ENCODE data around the gene SLC13A3.

Gene SLC13A3

GRCh38 chr20:46651091-46651962 lies at the start of gene SLC13A3:
Gene SLC13A3 (minus strand): TSS chr20:46651459. CDS start chr20:46651421, 38 bp downstream.
- no peak for DNase-seq (ENCODE audit: low read depth in 3 of 3, low spot score in 1 of 3)

GRCh38 chr20:46701057-46701456 lies 49.8 kb upstream of the SLC13A3 start:
- DNase-seq (ENCODE audit: low read depth in 3 of 3, low spot score in 1 of 3) = no peak

GRCh38 chr20:46700481-46700880 lies 49.2 kb upstream of the SLC13A3 start:
- DNase-seq (ENCODE audit: low read depth in 3 of 3, low spot score in 1 of 3) = no peak

- DNase-seq (ENCODE audit: low read depth in 3 of 3, low spot score in 1 of 3) = no peak
These were observed 48.5 kb upstream of the SLC13A3 start for GRCh38 chr20:46699651-46700359.

- no peak for DNase-seq (ENCODE audit: low read depth in 3 of 3, low spot score in 1 of 3)
These were observed 47.5 kb upstream of the SLC13A3 start for GRCh38 chr20:46698788-46699187.

GRCh38 chr20:46696791-46697279 lies 45.6 kb upstream of the SLC13A3 start:
- DNase-seq (ENCODE audit: low read depth in 3 of 3, low spot score in 1 of 3) = no peak

- no peak for DNase-seq (ENCODE audit: low read depth in 3 of 3, low spot score in 1 of 3)
These were observed 44.6 kb upstream of the SLC13A3 start for GRCh38 chr20:46695892-46696291.

GRCh38 chr20:46694484-46694883 lies 43.2 kb upstream of the SLC13A3 start:
- DNase-seq (ENCODE audit: low read depth in 3 of 3, low spot score in 1 of 3) = no peak

- DNase-seq (ENCODE audit: low read depth in 3 of 3, low spot score in 1 of 3) = no peak
These were observed 39.9 kb upstream of the SLC13A3 start for GRCh38 chr20:46691196-46691595.

- no peak for DNase-seq (ENCODE audit: low read depth in 3 of 3, low spot score in 1 of 3)
These were observed 39.2 kb upstream of the SLC13A3 start for GRCh38 chr20:46690219-46691106.

- no peak for DNase-seq (ENCODE audit: low read depth in 3 of 3, low spot score in 1 of 3)
These were observed 38.5 kb upstream of the SLC13A3 start for GRCh38 chr20:46689754-46690085.

GRCh38 chr20:46689082-46689753 lies 38.0 kb upstream of the SLC13A3 start, which contains the start of gene TP53RK:
Gene TP53RK (minus strand): TSS chr20:46689444. CDS start chr20:46689414, 30 bp downstream.
- DNase-seq (ENCODE audit: low read depth in 3 of 3, low spot score in 1 of 3) = peak; percentile 88 to 92 (median 89)

- no peak for DNase-seq (ENCODE audit: low read depth in 3 of 3, low spot score in 1 of 3)
These were observed 37.2 kb upstream of the SLC13A3 start for GRCh38 chr20:46688151-46689081.

- no peak for DNase-seq (ENCODE audit: low read depth in 3 of 3, low spot score in 1 of 3)
These were observed 32.9 kb upstream of the SLC13A3 start for GRCh38 chr20:46683939-46684750.

GRCh38 chr20:46683668-46683938 lies 32.3 kb upstream of the SLC13A3 start:
- no peak for DNase-seq (ENCODE audit: low read depth in 3 of 3, low spot score in 1 of 3)

- no peak for DNase-seq (ENCODE audit: low read depth in 3 of 3, low spot score in 1 of 3)
These were observed 31.9 kb upstream of the SLC13A3 start for GRCh38 chr20:46683011-46683667.

- no peak for DNase-seq (ENCODE audit: low read depth in 3 of 3, low spot score in 1 of 3)
These were observed 31.0 kb upstream of the SLC13A3 start for GRCh38 chr20:46682063-46682821.
